Stimulated activated CD8-positive, alpha-beta memory T cell treated with anti-CD3 and anti-CD28 coated beads, Interleukin-12 subunit alpha, Interleukin-12 subunit beta, amount 100 ng/mL, for 4 hours (primary cell): Measurements from ENCODE around the gene OR2T27.
"Not testable (repeated sequence)": the region's sequence is repeated elsewhere in the genome, so short reads cannot be mapped to it uniquely, and the experiment has no call there.

Experiments used
- DNase-seq: peaks from one replicate; pipeline ENCODE4 v3.0.0-alpha.2; 2020; ENCODE audit warnings: low read depth

The OR2T27 gene

DNA sequence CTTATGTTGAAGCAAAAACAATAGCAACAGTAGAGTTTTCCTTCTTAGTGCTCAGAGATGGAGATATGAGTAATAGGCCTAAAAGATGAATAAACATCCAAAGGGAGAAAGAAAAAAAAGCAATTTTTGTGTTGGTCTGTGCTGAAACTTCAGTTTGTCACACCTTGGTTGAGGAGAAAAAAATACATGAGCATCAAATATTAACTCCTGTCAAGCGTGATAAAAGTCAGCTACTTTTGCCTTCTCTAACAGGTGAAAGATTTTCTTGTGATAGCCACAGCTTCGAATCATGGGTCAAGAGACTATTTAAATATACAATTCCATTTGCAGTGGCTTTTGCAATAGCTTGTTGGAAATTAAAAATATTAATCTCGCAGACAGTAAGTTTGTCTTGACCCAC lies 14.4 kb downstream of the OR2T27 start:
- DNase-seq: not testable (repeated sequence)

DNA sequence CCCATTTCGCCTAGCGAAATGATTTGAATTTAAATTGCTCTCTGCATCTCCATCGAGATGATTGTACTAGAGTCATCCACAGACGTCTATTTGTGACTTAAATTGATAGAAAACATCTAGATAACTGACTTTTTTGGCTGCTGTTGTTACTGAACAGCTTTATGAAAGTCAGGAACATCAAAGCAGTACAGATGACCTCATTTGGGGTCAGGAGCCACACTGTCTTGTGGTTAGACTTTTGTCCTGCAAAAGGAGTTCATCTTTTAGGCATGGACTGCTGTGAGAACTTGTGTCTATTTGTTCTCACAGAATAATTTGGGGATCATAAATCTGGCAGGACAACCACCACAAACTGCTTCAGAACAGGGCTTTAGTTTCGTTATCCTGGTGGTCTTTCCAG lies 15.7 kb downstream of the OR2T27 start:
- DNase-seq: not testable (repeated sequence)

DNA sequence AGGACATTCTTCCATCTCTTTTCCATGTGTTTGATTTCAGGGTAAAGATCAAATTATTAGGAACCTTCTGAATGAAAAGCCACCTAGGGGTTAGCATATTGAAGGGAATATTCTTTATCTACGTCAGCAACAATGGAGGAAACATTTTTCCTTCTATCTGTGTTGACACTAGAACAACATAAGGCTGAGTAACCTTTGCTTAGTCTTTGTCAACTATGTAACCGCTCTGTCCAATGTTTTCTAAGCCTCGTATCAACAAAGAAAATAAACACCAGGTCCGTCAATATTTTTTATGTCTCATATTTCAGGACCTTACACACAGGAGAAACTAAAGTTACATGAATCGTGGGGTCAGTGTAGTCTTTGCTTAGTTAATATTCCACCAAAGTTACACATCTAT lies 18.7 kb downstream of the OR2T27 start:
- not testable (repeated sequence) for DNase-seq

DNA sequence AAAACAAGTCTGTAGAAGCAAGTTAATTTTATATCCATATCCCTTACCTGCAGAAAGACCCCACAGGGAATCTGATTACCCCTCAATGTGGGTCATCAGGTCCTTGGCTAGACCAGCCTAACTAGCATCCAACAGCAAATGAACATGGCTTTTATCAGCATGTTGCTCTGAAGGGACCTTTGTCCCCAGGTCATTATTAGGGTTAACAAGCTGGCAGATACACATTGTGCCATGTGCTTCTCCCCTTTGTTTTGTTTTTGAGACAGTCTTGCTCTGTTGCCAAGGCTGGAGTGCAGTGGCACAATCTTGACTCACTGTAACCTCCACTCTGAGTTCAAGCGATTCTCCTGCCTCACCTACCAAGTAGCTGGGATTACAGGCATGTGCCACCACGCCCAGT lies 20.3 kb downstream of the OR2T27 start, which contains the start of gene OR2T11:
TSS of gene OR2T11 (minus strand) at position 101 of the 400 bp plus-strand sequence. CDS start 7,963 bp downstream, outside the sequence.
- DNase-seq: not testable (repeated sequence)

DNA sequence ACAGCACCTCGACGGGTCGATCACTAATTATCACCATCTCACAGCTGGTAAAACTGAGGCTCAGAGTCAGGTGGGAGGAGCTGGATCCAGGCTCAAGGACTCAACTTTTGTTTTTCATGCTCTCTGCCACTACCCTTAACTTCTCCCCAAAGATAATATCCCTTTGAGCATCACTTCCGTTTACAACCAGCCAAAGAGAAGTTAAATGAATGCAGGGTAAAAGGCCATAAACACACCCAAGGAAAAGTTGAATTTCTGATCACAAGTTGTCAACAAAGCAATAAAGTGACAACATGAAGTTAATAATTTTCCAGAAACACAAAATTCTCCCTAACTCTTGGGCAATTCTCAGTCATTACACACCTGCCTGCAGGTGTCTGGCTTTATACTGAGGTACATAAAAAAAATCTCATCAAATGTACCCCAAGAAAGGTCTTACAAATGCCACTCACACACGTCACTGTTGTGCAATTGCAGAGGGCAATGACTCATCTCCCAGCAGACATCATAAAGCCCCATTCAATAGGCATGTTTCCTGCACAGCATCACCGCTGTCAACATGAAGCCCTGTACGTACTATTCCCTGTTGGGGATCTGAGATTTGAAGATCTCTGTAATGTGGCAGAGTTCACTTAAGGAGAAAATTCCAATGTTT lies 23.8 kb downstream of the OR2T27 start:
- no peak for DNase-seq

GRCh38 chr1:248630551-248630950 lies 24.8 kb downstream of the OR2T27 start:
- DNase-seq: no peak

DNA sequence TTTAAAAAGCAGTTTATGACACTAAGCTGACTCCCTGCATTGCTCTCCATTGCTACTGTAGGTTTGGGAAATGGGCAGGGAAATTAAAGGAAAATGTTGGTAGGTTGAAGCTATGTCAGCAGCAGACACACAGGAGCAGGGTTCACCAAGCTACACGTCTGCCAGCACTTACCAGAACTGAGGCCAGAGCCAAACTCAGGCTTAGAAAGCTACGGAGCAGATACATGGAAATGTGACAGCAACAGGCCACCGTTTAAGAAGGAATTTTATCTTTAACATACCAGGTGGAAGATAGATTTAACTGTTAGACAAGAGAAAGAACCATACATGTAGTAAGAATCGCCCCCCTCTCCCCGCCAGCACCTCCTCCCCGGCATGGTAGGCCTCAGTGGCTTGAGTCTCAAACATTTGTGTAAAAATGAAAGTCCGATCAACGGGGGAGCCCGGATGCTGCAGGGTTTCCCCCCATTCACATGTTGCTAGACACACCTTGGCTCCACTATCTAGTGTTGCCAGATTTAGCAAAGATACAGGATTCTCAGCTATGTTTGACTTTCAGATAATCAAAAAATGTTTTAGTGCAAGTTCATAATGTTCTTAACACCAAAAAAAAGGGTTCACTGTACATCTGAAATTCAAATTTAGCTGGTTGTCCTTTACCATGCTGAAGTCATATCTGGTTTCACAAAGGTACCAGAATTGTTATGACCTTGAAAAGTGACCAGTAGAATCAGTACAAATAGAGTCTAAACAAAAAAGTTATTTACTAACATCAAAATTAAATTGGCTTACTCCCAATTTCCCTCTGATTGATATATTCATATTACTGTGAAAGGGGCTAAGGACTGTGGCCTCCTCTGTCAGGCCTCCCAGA lies 27.1 kb downstream of the OR2T27 start:
- no peak for DNase-seq

DNA sequence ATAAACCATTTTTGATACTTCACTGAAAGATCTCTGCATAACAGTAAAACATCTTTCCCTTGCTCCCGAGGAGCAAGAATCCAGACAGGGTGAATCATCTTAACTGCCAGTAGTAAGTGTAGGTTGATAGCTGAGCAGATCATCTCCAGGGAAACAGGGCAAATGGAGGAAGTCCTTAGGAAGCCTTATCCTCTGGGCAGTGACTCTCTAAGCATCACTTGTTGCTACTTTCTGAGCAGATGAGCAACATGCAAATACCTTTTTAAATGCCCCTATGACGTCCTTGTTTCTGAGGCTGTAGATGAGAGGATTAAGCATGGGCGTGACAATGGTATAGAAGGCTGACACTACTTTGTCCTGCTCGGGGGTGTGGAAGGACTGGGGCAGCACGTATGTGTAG lies 29.4 kb downstream of the OR2T27 start:
- no peak for DNase-seq

DNA sequence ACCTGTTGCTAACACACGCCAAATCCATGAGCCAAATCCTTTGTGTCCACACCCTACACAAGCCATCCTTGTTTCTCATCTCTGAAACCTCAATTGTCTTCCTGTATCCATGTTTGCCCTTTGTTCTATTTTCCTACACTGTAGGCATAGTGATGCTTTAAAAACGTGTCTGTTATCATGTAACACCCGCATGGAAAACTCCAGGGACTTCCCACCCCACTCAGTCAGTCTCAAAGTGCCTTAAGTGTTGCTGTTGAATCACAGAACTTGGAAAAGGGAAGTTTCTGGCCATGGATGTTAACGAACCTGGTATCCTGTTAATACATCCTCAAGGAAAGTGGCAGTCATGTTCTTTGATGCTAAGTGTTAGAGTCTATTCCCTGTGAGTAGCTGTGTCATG lies 30.2 kb downstream of the OR2T27 start:
- DNase-seq: no peak

- no peak for DNase-seq
These were observed 32.7 kb downstream of the OR2T27 start for GRCh38 chr1:248622570-248623001.

GRCh38 chr1:248621770-248622169 lies 33.6 kb downstream of the OR2T27 start:
- DNase-seq: no peak

- DNase-seq: no peak
These were observed 36.5 kb downstream of the OR2T27 start for GRCh38 chr1:248618878-248619277.

GRCh38 chr1:248618119-248618518 lies 37.2 kb downstream of the OR2T27 start:
- no peak for DNase-seq

- DNase-seq: no peak
These were observed 41.6 kb downstream of the OR2T27 start for GRCh38 chr1:248613742-248614141.

GRCh38 chr1:248611883-248612414 lies 43.4 kb downstream of the OR2T27 start:
- no peak for DNase-seq

GRCh38 chr1:248610301-248610700 lies 45.0 kb downstream of the OR2T27 start:
- no peak for DNase-seq
